Measurements from ENCODE around the gene C10orf105.

The C10orf105 gene

GRCh38 chr10:71721313-71721712 is 1.7 kb upstream of the C10orf105 start:
- no peak for TF ChIP-seq CTCF (IDR thresholded peaks at IDR 0.05)
- DNase-seq (ENCODE audit: low spot score), result no peak
- Histone ChIP-seq H3K4me3 (no peak overlapping the region), H3K27ac (no peak overlapping the region)

- Histone ChIP-seq H3K4me3 (no peak overlapping the region), H3K27ac (peak overlapping the region in 1 of 2 donors; percentile 71)
- no peak for DNase-seq (ENCODE audit: low spot score)
- no peak for TF ChIP-seq CTCF (IDR thresholded peaks at IDR 0.05)
Observed at GRCh38 chr10:71720288-71720687, 710 bp upstream of the C10orf105 start.

GRCh38 chr10:71719042-71719441 is 536 bp downstream of the C10orf105 start:
- peak overlapping the region in 1 of 2 donors; percentile 71 for H3K27ac ChIP-seq
- DNase-seq (ENCODE audit: low spot score), result no peak
- TF ChIP-seq CTCF (IDR thresholded peaks at IDR 0.05), result no peak
- H3K4me3 ChIP-seq, result no peak overlapping the region

- no peak for TF ChIP-seq CTCF (IDR thresholded peaks at IDR 0.05)
- H3K27ac ChIP-seq, result peak overlapping the region; percentile 39 to 82
- no peak for DNase-seq (ENCODE audit: low spot score)
- H3K4me3 ChIP-seq, result no peak overlapping the region
Observed at GRCh38 chr10:71718165-71718698, 1.3 kb downstream of the C10orf105 start.

GRCh38 chr10:71717551-71717951 is 2.0 kb downstream of the C10orf105 start:
- no peak for DNase-seq (ENCODE audit: low spot score)
- no peak for TF ChIP-seq CTCF (IDR thresholded peaks at IDR 0.05)
- H3K4me3 ChIP-seq, result no peak overlapping the region
- H3K27ac ChIP-seq, result peak overlapping the region; percentile 39 to 82

GRCh38 chr10:71717056-71717455 is 2.5 kb downstream of the C10orf105 start:
- no peak for DNase-seq (ENCODE audit: low spot score)
- TF ChIP-seq CTCF (IDR thresholded peaks at IDR 0.05), result no peak
- H3K27ac ChIP-seq, result peak overlapping the region; percentile 39 to 82
- H3K4me3 ChIP-seq, result no peak overlapping the region

GRCh38 chr10:71716426-71716825 is 3.2 kb downstream of the C10orf105 start:
- DNase-seq (ENCODE audit: low spot score), result no peak
- TF ChIP-seq CTCF (IDR thresholded peaks at IDR 0.05), result no peak
- no peak overlapping the region for H3K27ac ChIP-seq

More at GRCh38 chr10:71716426-71716825, 3.2 kb downstream of the C10orf105 start:
- H3K4me3 ChIP-seq, result no peak overlapping the region

Data from coronary artery (tissue), 2 donors.